Vagina (tissue), 2 donors: ENCODE results near the gene TENM4. TPM values are rescaled to one million over a fixed set of nuclear protein-coding genes. Genes with fewer than 3 reads are reported as not detected.

ENCODE experiments used
- DNase-seq, 2 donors: peaks; one replicate each; pipeline ENCODE4 v3.0.0-alpha.2; 2017; ENCODE audit errors: extremely low spot score in 2 of 2
- H3K27ac ChIP-seq: fragments of 200-600 bp; sonication (generic); one replicate; pipeline ENCODE4 v1.5.1; 2019
- H3K27me3 ChIP-seq: fragments of 200-600 bp; sonication (generic); one replicate; pipeline ENCODE4 v1.5.1; 2019
- H3K36me3 ChIP-seq, 2 donors: fragments of 200-600 bp; sonication (generic); one replicate each; pipeline ENCODE4 v1.5.1; 2017 to 2019
- H3K4me1 ChIP-seq: fragments of 200-600 bp; sonication (generic); one replicate; pipeline ENCODE4 v1.5.1; 2019
- H3K4me3 ChIP-seq, 2 donors: fragments of 200-600 bp; sonication (generic); 1 replicate in 1 of 2; 2 replicates in 1 of 2; pipeline ENCODE4 v1.5.1; 2016 to 2019
- H3K9me3 ChIP-seq: fragments of 200-600 bp; sonication (generic); one replicate; pipeline ENCODE4 v1.5.1; 2019
- CTCF ChIP-seq, 3 experiments: fragments of 450-650 bp in 2 of 3; fragments of 200-600 bp in 1 of 3; sonication (generic) in 1 of 3; IDR thresholded peaks; one replicate each; pipeline ENCODE4 v1.5.1; 2017 to 2019; ENCODE audit warnings: antibody characterized with exemption in 3 of 3, mild to moderate bottlenecking in 2 of 3, moderate library complexity in 2 of 3
- POLR2A ChIP-seq, 2 donors: fragments of 450-650 bp; IDR thresholded peaks; one replicate each; pipeline ENCODE4 v1.6.1; 2017; ENCODE audit warnings: antibody characterized with exemption in 2 of 2, mild to moderate bottlenecking in 2 of 2, moderate library complexity in 2 of 2
- POLR2AphosphoS5 ChIP-seq, 2 donors: sonication (generic); formaldehyde crosslinking; IDR thresholded peaks; one replicate each; pipeline ENCODE4 v1.9.0; 2017; ENCODE audit warnings: antibody characterized with exemption in 2 of 2, mild to moderate bottlenecking in 2 of 2, low read depth in 1 of 2; ENCODE audit not compliant: insufficient read depth in 1 of 2
- intact Hi-C: fragments of 100-400 bp; cut with DNase I; formaldehyde crosslinking; loops from one replicate; pipeline ENCODE4 v1.15.1; 2023
- total RNA-seq: library from RNA; depleted of rRNA; stranded (reverse); fragments of >200 nt; gene quantifications from one replicate; pipeline ENCODE4 v1.2.3, GENCODE V29; 2016

The TENM4 gene
- total RNA-seq, 1 donor from 2014 or later, result 12.5 TPM

GRCh38 chr11:79346021-79346420 lies 94.8 kb downstream of the TENM4 start:
- Histone ChIP-seq H3K36me3 (no peaks in the 10 kb centered on the region), H3K27me3 (no peaks in the 10 kb centered on the region), H3K27ac (no peak overlapping the region), H3K9me3 (no peaks in the 10 kb centered on the region), H3K4me3 (no peak overlapping the region), H3K4me1 (no peaks in the 10 kb centered on the region)
- TF ChIP-seq POLR2AphosphoS5 (IDR thresholded peaks at IDR 0.05; ENCODE audit: insufficient read depth in 1 of 2, low read depth in 1 of 2) (no peak), CTCF (IDR thresholded peaks at IDR 0.05) (no peak), POLR2A (IDR thresholded peaks at IDR 0.05) (no peak)
- DNase-seq, result no peak
- intact Hi-C loops, result no loop called here

GRCh38 chr11:79344753-79345294 lies 96.0 kb downstream of the TENM4 start:
- Histone ChIP-seq H3K9me3 (no peaks in the 10 kb centered on the region), H3K27ac (no peak overlapping the region), H3K4me1 (no peaks in the 10 kb centered on the region), H3K4me3 (no peak overlapping the region), H3K27me3 (no peaks in the 10 kb centered on the region), H3K36me3 (no peaks in the 10 kb centered on the region)
- TF ChIP-seq POLR2AphosphoS5 (IDR thresholded peaks at IDR 0.05; ENCODE audit: insufficient read depth in 1 of 2, low read depth in 1 of 2) (no peak), CTCF (IDR thresholded peaks at IDR 0.05) (no peak), POLR2A (IDR thresholded peaks at IDR 0.05) (no peak)
- intact Hi-C loops, result no loop called here
- no peak for DNase-seq

GRCh38 chr11:79342686-79343085 lies 98.1 kb downstream of the TENM4 start:
- H3K4me3 ChIP-seq, result no peak overlapping the region
- no peaks in the 10 kb centered on the region for H3K9me3 ChIP-seq
- H3K36me3 ChIP-seq, result no peaks in the 10 kb centered on the region
- no peak overlapping the region for H3K27ac ChIP-seq
- H3K4me1 ChIP-seq, result no peaks in the 10 kb centered on the region
- no peak for TF ChIP-seq CTCF (IDR thresholded peaks at IDR 0.05)
- TF ChIP-seq POLR2AphosphoS5 (IDR thresholded peaks at IDR 0.05; ENCODE audit: insufficient read depth in 1 of 2, low read depth in 1 of 2), result no peak
- no peak for TF ChIP-seq POLR2A (IDR thresholded peaks at IDR 0.05)
- intact Hi-C loops, result no loop called here
- DNase-seq, result no peak
- no peaks in the 10 kb centered on the region for H3K27me3 ChIP-seq

- H3K4me1 ChIP-seq, result no peaks in the 10 kb centered on the region
- H3K36me3 ChIP-seq, result no peaks in the 10 kb centered on the region
- intact Hi-C loops, result no loop called here
- H3K4me3 ChIP-seq, result no peak overlapping the region
- no peak overlapping the region for H3K27ac ChIP-seq
- TF ChIP-seq POLR2AphosphoS5 (IDR thresholded peaks at IDR 0.05; ENCODE audit: insufficient read depth in 1 of 2, low read depth in 1 of 2) (no peak), CTCF (IDR thresholded peaks at IDR 0.05) (no peak), POLR2A (IDR thresholded peaks at IDR 0.05) (no peak)
- H3K9me3 ChIP-seq, result no peaks in the 10 kb centered on the region
- no peaks in the 10 kb centered on the region for H3K27me3 ChIP-seq
- no peak for DNase-seq
Observed at GRCh38 chr11:79342236-79342635, 98.6 kb downstream of the TENM4 start.

DNA sequence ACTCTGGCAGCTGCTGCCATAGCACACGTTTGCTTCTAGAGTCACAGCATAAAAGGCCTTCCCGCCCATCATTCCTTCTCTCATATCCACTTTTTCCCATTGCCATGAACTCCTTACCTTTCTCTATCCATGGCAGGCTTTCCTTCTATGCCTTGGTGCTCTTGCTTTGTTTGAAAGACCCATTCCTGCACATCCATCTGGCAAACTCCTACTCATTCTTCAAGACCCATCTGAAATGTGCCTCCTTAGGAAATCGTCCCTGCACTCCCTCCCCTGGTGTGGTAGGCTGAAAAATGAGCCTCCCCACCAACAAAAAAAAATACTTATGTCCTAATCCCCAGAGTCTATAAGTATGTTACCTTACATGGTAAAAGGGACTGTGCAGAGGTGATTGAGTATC lies 100.3 kb downstream of the TENM4 start:
- DNase-seq, result no peak
- Histone ChIP-seq H3K4me1 (no peaks in the 10 kb centered on the region), H3K27ac (no peak overlapping the region), H3K27me3 (no peaks in the 10 kb centered on the region), H3K9me3 (no peaks in the 10 kb centered on the region), H3K4me3 (no peak overlapping the region), H3K36me3 (no peaks in the 10 kb centered on the region)
- intact Hi-C loops, result no loop called here
- TF ChIP-seq POLR2AphosphoS5 (IDR thresholded peaks at IDR 0.05; ENCODE audit: insufficient read depth in 1 of 2, low read depth in 1 of 2) (no peak), CTCF (IDR thresholded peaks at IDR 0.05) (no peak), POLR2A (IDR thresholded peaks at IDR 0.05) (no peak)
